HG03565 (cell line): ENCODE measurements around the gene FOXP1.

Experiments used
- ATAC-seq: cut with Tn5 transposase; IDR thresholded peaks from one replicate; pipeline ENCODE4 v1.9.1; 2021; ENCODE audit warnings: mild to moderate bottlenecking, moderate library complexity; ENCODE audit not compliant: unreplicated experiment

Gene FOXP1

GRCh38 chr3:71003511-71003910, 580.0 kb downstream of the FOXP1 start:
- no peak for ATAC-seq

GRCh38 chr3:71002298-71002697, 581.2 kb downstream of the FOXP1 start:
- ATAC-seq: no peak

GRCh38 chr3:71001303-71001830, 582.2 kb downstream of the FOXP1 start:
- no peak for ATAC-seq

GRCh38 chr3:71000483-71000882, 583.0 kb downstream of the FOXP1 start:
- no peak for ATAC-seq

GRCh38 chr3:70999730-71000129, 583.8 kb downstream of the FOXP1 start:
- ATAC-seq: no peak

- ATAC-seq: no peak
Observed at GRCh38 chr3:70996082-70996481, 587.4 kb downstream of the FOXP1 start.

GRCh38 chr3:70994644-70995043, 588.9 kb downstream of the FOXP1 start:
- no peak for ATAC-seq

- no peak for ATAC-seq
Observed at GRCh38 chr3:70992562-70993204, 590.8 kb downstream of the FOXP1 start.

- ATAC-seq: no peak
Observed at GRCh38 chr3:70992131-70992530, 591.4 kb downstream of the FOXP1 start.

GRCh38 chr3:70990723-70991122, 592.8 kb downstream of the FOXP1 start:
- no peak for ATAC-seq

- no peak for ATAC-seq
Observed at GRCh38 chr3:70990185-70990584, 593.3 kb downstream of the FOXP1 start.

GRCh38 chr3:70989174-70989573, 594.4 kb downstream of the FOXP1 start:
- no peak for ATAC-seq

- ATAC-seq: no peak
Observed at GRCh38 chr3:70988111-70988510, 595.4 kb downstream of the FOXP1 start.

GRCh38 chr3:70985572-70985971, 598.0 kb downstream of the FOXP1 start:
- no peak for ATAC-seq

- ATAC-seq: no peak
Observed at GRCh38 chr3:70984776-70985482, 598.6 kb downstream of the FOXP1 start.

- ATAC-seq: no peak
Observed at GRCh38 chr3:70982700-70983140, 600.8 kb downstream of the FOXP1 start.

- ATAC-seq: no peak
Observed at GRCh38 chr3:70982284-70982683, 601.2 kb downstream of the FOXP1 start.

GRCh38 chr3:70981231-70981880, 602.2 kb downstream of the FOXP1 start:
- ATAC-seq: no peak

- no peak for ATAC-seq
Observed at GRCh38 chr3:70980646-70981170, 602.8 kb downstream of the FOXP1 start.

- no peak for ATAC-seq
Observed at GRCh38 chr3:70979983-70980645, 603.4 kb downstream of the FOXP1 start.

- ATAC-seq: no peak
Observed at GRCh38 chr3:70977712-70978111, 605.8 kb downstream of the FOXP1 start.
